ENCODE measurements around the gene CAPZA1. TPM values are rescaled to one million over a fixed set of nuclear protein-coding genes. Genes with fewer than 3 reads are reported as not detected.

The CAPZA1 gene
- 208 and 307 TPM in 2 replicates for total RNA-seq

DNA sequence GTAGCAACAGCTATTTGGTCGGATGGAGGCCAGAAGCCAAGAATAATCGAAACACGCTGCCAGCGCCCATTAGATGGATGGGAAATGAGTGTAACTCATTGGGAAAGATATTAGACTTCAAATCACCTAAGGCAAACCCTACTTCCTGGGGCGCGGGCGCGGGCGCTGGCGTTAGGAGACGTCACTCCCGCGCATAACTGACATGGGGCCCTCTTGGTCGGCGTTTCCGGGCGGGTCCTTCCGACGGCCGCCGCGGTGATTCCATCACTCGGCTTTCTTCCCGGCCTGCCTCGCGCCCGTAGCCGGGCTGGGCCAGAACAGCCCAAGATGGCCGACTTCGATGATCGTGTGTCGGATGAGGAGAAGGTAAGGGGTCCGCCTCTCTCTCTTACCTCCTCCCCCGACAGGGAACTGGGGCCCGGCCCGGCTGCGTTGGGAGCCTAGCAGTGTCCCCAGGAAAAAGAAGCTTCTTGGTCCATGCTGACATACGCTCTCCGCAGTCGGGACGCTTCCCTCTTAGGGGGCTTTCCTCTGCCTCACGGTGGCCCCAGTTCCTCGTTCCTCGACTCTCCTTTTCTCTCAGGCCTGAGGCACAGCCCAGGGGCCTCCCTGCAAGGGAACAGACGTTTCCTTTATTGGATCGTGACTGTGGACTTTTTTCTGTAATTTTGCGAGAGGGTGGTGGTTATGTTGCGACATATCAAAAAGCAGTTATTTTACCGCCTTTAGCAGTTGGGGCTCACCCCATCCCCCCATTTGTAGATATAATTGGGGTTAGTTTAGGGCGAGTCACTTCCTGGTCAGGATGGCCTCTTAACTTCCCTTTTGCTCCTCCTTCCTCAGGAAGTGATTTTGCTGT lies at the start of gene CAPZA1:
CAPZA1 (plus strand) TSS at position 315 of the 859 bp plus-strand sequence; CDS start at position 328, 13 bp downstream.

DNA sequence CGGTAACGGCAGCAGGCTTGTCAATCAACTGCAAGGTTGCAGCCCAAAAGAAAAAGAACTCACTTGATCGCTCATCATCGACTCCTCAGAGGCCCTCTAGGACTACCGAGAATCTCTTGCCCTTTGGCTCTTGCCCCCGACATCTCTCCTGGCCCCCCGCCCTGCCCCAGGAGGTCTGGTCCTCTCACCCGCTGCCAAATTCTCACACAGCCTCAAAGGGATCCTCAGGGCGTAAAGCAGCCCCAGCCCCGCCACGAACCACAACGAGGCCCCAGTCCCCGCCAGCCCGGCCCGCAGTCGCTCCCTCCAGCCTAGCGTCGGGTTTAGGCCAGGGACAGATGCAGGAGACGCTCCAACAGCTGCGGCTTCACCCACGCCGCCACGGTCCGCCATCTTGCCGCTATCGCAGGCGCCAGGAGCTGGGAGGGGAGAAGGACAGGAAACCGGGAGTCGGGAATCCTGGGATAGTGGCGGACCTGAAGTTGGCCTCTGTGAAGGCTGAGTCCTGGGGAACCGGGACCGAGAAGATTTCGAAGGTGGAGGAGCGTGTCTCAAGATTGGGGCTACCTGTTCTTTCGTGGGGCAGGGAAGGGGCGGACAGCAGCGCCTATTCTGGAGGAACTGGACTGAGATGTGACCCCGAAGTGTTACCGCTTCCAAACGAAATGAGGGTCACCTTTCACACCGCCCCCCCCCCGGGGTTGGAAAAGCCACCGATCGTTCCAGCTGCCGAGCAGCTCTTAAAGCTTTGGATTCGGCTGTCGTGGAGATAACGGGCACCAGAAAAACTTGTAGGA lies 713 bp upstream of the CAPZA1 start, which contains the start of gene ST7L:
ST7L (minus strand) TSS at position 421 of the 797 bp plus-strand sequence; CDS start at position 393, 28 bp downstream.

DNA sequence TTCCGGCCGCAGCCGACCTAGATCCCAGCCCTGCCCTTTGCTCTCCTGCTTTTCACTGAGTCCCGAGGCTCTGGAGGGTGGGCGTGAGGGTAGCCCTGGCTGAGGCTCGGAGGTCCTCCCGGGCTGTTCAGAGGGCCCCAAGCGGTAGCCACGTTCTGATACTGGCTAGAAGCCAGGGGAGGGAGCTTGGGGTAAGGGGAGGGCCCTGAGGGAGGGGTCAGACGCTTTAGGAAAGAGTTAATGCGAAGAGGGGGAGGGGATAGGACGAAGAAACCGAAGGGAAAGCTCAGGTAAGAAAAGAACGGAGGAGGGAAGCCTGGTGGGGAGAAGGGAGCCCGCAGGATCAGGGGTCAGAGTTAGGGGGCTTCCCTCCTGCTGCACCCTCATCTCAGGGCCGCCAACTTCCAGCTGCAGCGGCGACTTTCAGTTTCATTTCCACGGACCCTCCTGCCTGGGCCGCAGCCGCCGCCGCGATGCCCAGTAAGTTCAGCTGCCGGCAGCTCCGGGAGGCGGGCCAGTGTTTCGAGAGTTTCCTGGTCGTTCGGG lies 54.9 kb downstream of the CAPZA1 start, which contains the start of gene MOV10:
MOV10 (plus strand) TSS at position 220 of the 546 bp plus-strand sequence; CDS start at position 474, 254 bp downstream.

DNA sequence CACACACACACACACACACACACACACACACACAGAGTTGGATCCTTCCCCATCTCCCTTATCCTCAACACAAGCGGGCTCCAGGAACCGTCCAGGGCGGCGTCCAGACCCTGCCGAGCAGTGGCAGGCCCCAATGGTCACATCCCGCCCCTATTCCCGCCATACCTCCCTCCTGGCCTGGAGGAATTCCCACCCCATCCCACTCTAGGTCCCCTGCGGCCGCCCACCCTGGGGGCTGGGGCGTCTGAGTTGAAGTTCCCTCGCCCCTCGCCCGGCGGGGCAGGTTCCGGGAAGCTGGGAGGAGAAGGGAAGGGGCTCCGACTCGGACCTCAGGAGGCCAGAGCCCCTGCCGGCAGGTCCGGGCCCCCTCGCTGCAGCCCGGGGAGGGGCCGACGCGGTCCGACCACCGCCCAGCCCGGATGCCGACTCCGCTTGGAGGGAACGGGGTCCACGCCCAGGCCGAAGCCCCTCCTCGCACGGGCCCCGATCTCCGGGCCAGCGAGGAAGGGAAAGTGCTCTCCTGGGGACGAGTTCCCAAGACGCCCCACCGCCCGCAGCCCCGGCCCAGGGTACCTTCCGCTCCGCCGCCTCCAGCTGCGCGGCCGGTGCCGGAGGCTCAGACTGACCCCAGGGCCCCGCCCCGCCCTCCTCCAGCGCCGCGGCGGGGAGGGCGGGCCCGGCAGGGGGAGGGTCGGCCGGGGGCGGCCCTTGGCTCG lies 87.0 kb downstream of the CAPZA1 start, which contains the start of gene RHOC:
RHOC (minus strand) TSS at position 623 of the 716 bp plus-strand sequence. CDS start 3,328 bp downstream, outside the sequence.

DNA sequence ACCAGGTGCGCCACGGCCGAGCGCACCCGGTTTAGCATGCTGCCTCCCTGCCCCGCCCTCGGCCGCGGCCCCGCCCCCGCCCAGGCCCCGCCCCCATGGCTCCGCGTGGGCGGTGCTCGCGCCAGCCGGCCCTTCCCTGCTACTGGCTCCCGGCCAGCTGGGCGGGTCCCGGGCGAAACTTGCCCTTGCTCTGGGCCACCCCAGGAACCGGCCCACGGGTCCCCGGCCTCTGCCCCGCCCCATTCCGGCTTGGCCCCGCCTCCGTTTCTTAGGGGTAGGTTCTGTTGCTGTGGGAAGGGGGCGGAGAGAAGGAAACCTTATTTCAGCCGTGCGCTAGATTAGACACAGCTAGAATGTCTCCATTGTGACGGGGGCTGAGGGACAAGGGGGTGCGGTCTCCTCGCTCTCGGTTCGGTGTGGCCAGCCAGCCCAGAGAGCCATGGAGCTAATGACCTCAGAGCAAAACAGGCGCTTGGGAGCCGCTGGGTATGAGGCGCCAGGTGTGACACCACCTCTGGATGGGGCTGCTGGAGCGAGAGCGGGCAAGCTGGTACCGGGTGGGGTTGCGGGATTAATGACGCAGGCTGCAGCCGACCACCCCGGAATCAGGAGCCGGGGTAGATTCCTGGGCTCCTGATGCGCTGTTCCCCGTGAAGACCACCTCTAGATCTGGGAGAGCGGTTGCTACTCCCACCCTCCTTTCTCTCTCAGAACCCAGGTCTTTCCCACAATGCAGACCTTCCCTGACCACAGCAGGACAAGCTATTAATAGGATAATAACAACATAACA lies 95.8 kb downstream of the CAPZA1 start, which contains the start of gene PPM1J:
PPM1J (minus strand) TSS at position 69 of the 790 bp plus-strand sequence; CDS start at position 38, 31 bp downstream.

Other genes with a start within 250 kb of the CAPZA1 start
- gene CTTNBP2NL, start 223.6 kb upstream of the CAPZA1 start, total RNA-seq = 13.7 and 28.8 TPM in 2 replicates
- gene WNT2B, start 110.9 kb upstream of the CAPZA1 start, total RNA-seq = 0.89 and 3.0 TPM in 2 replicates
- gene ST7L, start 691 bp upstream of the CAPZA1 start, total RNA-seq = 15.8 and 17.5 TPM in 2 replicates
- gene MOV10, start 54.8 kb downstream of the CAPZA1 start, total RNA-seq = 30.0 and 45.0 TPM in 2 replicates
- gene RHOC, start 87.3 kb downstream of the CAPZA1 start, total RNA-seq = 348 and 414 TPM in 2 replicates
- 0.59 and 1.6 TPM in 2 replicates for gene PPM1J, start 95.5 kb downstream of the CAPZA1 start, total RNA-seq